Naive thymus-derived CD4-positive, alpha-beta T cell (primary cell): ENCODE measurements around the gene TARDBP. TPM values are rescaled to one million over a fixed set of nuclear protein-coding genes. Genes with fewer than 3 reads are reported as not detected.
A peak's percentile ranks its signal among the peaks of the same experiment; 100 is the strongest.

Experiments used
- ATAC-seq: fragments of 150-1000 bp; cut with Tn5 transposase; 2 replicates; pipeline ENCODE4 v1.10.0; 2021; ENCODE audit warnings: mild to moderate bottlenecking, moderate library complexity
- CTCF ChIA-PET: fragments of 350-600 bp; sonication (Branson Sonifier 250); formaldehyde crosslinking; loops from one replicate; lab custom pipeline; 2021; ENCODE audit warnings: antibody characterized with exemption; lab: Charles Lee
- POLR2A ChIA-PET: fragments of 350-600 bp; sonication (Branson Sonifier 250); formaldehyde crosslinking; loops from one replicate; lab custom pipeline; 2021; ENCODE audit warnings: antibody characterized with exemption, inconsistent platforms; lab: Charles Lee
- DNase-seq, 9 donors: peaks; one replicate each; pipeline versions ENCODE4 v3.0.0 to v3.0.0-alpha.2; 2020 to 2022; ENCODE audit warnings: mixed read lengths in 1 of 9
- H3K27ac ChIP-seq: one replicate; pipeline ENCODE4 v1.7.0; 2013; ENCODE audit warnings: mild to moderate bottlenecking, low read depth, low read length, moderate library complexity
- H3K27me3 ChIP-seq, 2 donors: one replicate each; pipeline ENCODE4 v1.7.0; 2013; ENCODE audit warnings: low read length in 2 of 2, mild to moderate bottlenecking in 2 of 2, moderate library complexity in 2 of 2; ENCODE audit not compliant: control insufficient read depth in 2 of 2, insufficient read depth in 2 of 2
- H3K36me3 ChIP-seq, 3 experiments: 1 replicate in 2 of 3; 2 replicates in 1 of 3; pipeline ENCODE4 v1.7.0; 2013; ENCODE audit warnings: low read length in 3 of 3, mild to moderate bottlenecking in 3 of 3, moderate library complexity in 1 of 3; ENCODE audit not compliant: insufficient read depth in 3 of 3, control insufficient read depth in 2 of 3
- H3K4me1 ChIP-seq, 2 donors: one replicate each; pipeline ENCODE4 v1.7.0; 2013; ENCODE audit warnings: low read length in 2 of 2, mild to moderate bottlenecking in 2 of 2, moderate library complexity in 1 of 2; ENCODE audit not compliant: control insufficient read depth in 2 of 2, insufficient read depth in 2 of 2
- H3K4me3 ChIP-seq: 2 replicates; pipeline ENCODE4 v1.7.0; 2013; ENCODE audit warnings: mild to moderate bottlenecking, low read length
- H3K9me3 ChIP-seq, 3 experiments: 1 replicate in 2 of 3; 2 replicates in 1 of 3; pipeline ENCODE4 v1.7.0; 2013; ENCODE audit warnings: low read length in 3 of 3; ENCODE audit not compliant: control insufficient read depth in 2 of 3
- H3K27ac Mint-ChIP-seq, 9 donors: one replicate each; pipeline ENCODE4 v1.8.0; 2020 to 2022; ENCODE audit warnings: mixed read lengths in 9 of 9, mild to moderate bottlenecking in 8 of 9, moderate library complexity in 5 of 9, inconsistent platforms in 2 of 9
- H3K27me3 Mint-ChIP-seq, 5 donors: one replicate each; pipeline ENCODE4 v1.8.0; 2021 to 2022; ENCODE audit warnings: mixed read lengths in 5 of 5, mild to moderate bottlenecking in 1 of 5
- H3K36me3 Mint-ChIP-seq, 5 donors: one replicate each; pipeline ENCODE4 v1.8.0; 2020 to 2022; ENCODE audit warnings: mixed read lengths in 5 of 5, mild to moderate bottlenecking in 3 of 5, inconsistent platforms in 1 of 5
- H3K4me1 Mint-ChIP-seq, 7 donors: one replicate each; pipeline ENCODE4 v1.8.0; 2020 to 2022; ENCODE audit warnings: mixed read lengths in 7 of 7, mild to moderate bottlenecking in 3 of 7, inconsistent platforms in 1 of 7
- H3K4me3 Mint-ChIP-seq, 10 donors: one replicate each; pipeline ENCODE4 v1.8.0; 2020 to 2022; ENCODE audit warnings: mild to moderate bottlenecking in 10 of 10, mixed read lengths in 10 of 10, moderate library complexity in 6 of 10, inconsistent platforms in 2 of 10
- H3K9me3 Mint-ChIP-seq, 11 donors: one replicate each; pipeline ENCODE4 v1.8.0; 2020 to 2022; ENCODE audit warnings: mixed read lengths in 11 of 11, mild to moderate bottlenecking in 4 of 11, inconsistent platforms in 1 of 11, moderate library complexity in 1 of 11
- intact Hi-C, 2 donors: fragments of 100-400 bp; cut with micrococcal nuclease; formaldehyde crosslinking; loops; one replicate each; pipeline ENCODE4 v1.15.1; 2023
- polyA plus RNA-seq, 2 donors: library from polyadenylated mRNA; unstranded; fragments of 300-500 nt; fragmentation: Illumina TruSeq; gene quantifications; one replicate each; pipeline ENCODE4 v1.2.3, GENCODE V29; 2021
- total RNA-seq, 6 experiments: library from RNA in 5 of 6; stranded (reverse) in 5 of 6; gene quantifications; 1 replicate in 5 of 6; 2 replicates in 1 of 6; pipeline ENCODE4 v1.2.3 and lab custom pipeline; 2021 to 2026

The TARDBP gene
- total RNA-seq (100 to 1,000 TPM; 114 to 196 (median 174) TPM), polyA plus RNA-seq (10 to 100 TPM; 55.0 to 80.4 TPM), total RNA-seq (lab: John Stamatoyannopoulos, UW) (114 reads per million, percentile 86 among the genes with 10 or more reads in this experiment)

GRCh38 chr1:11012260-11013159, at the start of gene TARDBP:
TSS of gene TARDBP (plus strand) at chr1:11012654. CDS start at chr1:11013728, 1,074 bp downstream.
- H3K27ac ChIP-seq, result peak within 1 kb of the TSS; percentile 94
- DNase-seq (peak; percentile 88 to 95 (median 93)), ATAC-seq (peak; percentile 95)
- peak within 1 kb of the TSS; percentile 74 for H3K4me3 ChIP-seq
- Mint-ChIP-seq H3K27me3 (no peaks in the 10 kb centered on the region), H3K9me3 (no peaks in the 10 kb centered on the region), H3K4me1 (peaks cover 15 to 36% (median 26%) of the 10 kb centered on the region in 7 donors), H3K4me3 (peak within 1 kb of the TSS; percentile 86 to 96 (median 93)), H3K27ac (peak within 1 kb of the TSS; percentile 95 to 98 (median 98)), H3K36me3 (peaks cover 0 to 22% (median 15%) of the 10 kb centered on the region in 5 donors)
- H3K27me3 ChIP-seq, result no peaks in the 10 kb centered on the region
- ChIA-PET POLR2A (interaction anchor here (0.9 to 1.6 kb wide), 13 partner anchors 25 to 1114 kb away, joined by 3 to 12 read pairs (median 4); partner anchors contain the start of genes EXOSC10, MTOR and SRM), CTCF (interaction anchor here (0.9 to 1.1 kb wide), 3 partner anchors 18 to 517 kb away, joined by 3 to 4 read pairs (median 3); no protein-coding TSS in a partner anchor)
- intact Hi-C loops, result loop anchor here (1.0 to 10.0 kb wide), 11 partner anchors 48 to 1100 kb away; partner anchors contain the start of genes CTNNBIP1 (in 2 of the 2), DFFA (in 2 of the 2), EXOSC10 (in 2 of the 2) and SRM (in 2 of the 2)
- H3K9me3 ChIP-seq, result no peaks in the 10 kb centered on the region
- peaks cover 19 to 24% of the 10 kb centered on the region in 2 donors for H3K4me1 ChIP-seq
- peaks cover 16 to 42% (median 16%) of the 10 kb centered on the region in 3 experiments for H3K36me3 ChIP-seq

- Histone ChIP-seq H3K9me3 (no peaks in the 10 kb centered on the region), H3K27ac (no peak overlapping the region), H3K4me1 (peaks cover 0 to 7% of the 10 kb centered on the region in 2 donors), H3K4me3 (no peak overlapping the region), H3K36me3 (no peaks in the 10 kb centered on the region), H3K27me3 (no peaks in the 10 kb centered on the region)
- ChIA-PET CTCF (interaction anchor here (0.7 kb wide), 1 partner anchor 160 kb away, joined by 5 read pairs; no protein-coding TSS in a partner anchor), POLR2A (interaction anchor here (1.2 kb wide), 1 partner anchor 46 kb away, joined by 6 read pairs; no protein-coding TSS in a partner anchor)
- DNase-seq, result peak in 7 of 9 donors; percentile 32 to 61 (median 45)
- Mint-ChIP-seq H3K36me3 (no peaks in the 10 kb centered on the region), H3K4me3 (peak overlapping the region in 9 of 10 donors; percentile 46 to 82 (median 68)), H3K27ac (peak overlapping the region; percentile 9 to 83 (median 51)), H3K27me3 (peaks cover 0 to 23% (median 5%) of the 10 kb centered on the region in 5 donors), H3K9me3 (no peaks in the 10 kb centered on the region), H3K4me1 (peaks cover 10 to 27% (median 20%) of the 10 kb centered on the region in 7 donors)
- intact Hi-C loops, result no loop called here
- peak; percentile 55 for ATAC-seq
Measured at GRCh38 chr1:10965546-10966226, 46.8 kb upstream of the TARDBP start.

DNA sequence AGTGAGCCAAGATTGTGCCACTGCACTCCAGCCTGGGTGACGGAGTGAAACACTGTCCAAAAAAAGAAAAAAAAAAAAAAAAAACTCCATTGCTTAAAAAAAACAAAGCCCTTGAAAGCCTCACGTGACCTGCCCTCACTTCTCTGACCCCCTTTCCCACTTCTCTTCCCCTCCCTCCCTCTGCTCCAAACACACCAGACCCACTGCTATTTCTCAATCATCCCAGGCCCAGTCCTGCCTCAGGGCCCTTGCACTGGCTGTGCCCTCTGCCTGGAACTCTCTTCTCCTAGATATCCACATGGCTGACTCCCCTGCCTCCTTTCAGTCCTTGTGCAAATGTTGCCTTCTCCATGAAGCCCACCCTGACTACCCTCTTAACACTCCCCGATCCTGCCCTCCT, 45.4 kb upstream of the TARDBP start:
- CTCF ChIA-PET, result no interaction called here

GRCh38 chr1:10968411-10968826, 44.0 kb upstream of the TARDBP start:
- no peak overlapping the region for H3K27ac ChIP-seq
- H3K4me1 ChIP-seq, result peaks cover 0 to 7% of the 10 kb centered on the region in 2 donors
- no peak overlapping the region for H3K4me3 ChIP-seq
- Mint-ChIP-seq H3K9me3 (no peaks in the 10 kb centered on the region), H3K27ac (peak overlapping the region in 2 of 9 donors; percentile 14 to 22), H3K36me3 (no peaks in the 10 kb centered on the region), H3K4me1 (peaks cover 10 to 27% (median 16%) of the 10 kb centered on the region in 7 donors), H3K27me3 (peaks cover 0 to 14% (median 0%) of the 10 kb centered on the region in 5 donors), H3K4me3 (no peak overlapping the region)
- CTCF ChIA-PET, result interaction anchor here (0.7 kb wide), 2 partner anchors 11 to 259 kb away, joined by 3 read pairs; no protein-coding TSS in a partner anchor
- intact Hi-C loops, result no loop called here
- no peaks in the 10 kb centered on the region for H3K36me3 ChIP-seq
- ATAC-seq (no peak), DNase-seq (no peak)
- H3K9me3 ChIP-seq, result no peaks in the 10 kb centered on the region
- POLR2A ChIA-PET, result no interaction called here
- no peaks in the 10 kb centered on the region for H3K27me3 ChIP-seq

More for the DNA sequence above, 45.4 kb upstream of the TARDBP start:
- Histone ChIP-seq H3K27me3 (no peaks in the 10 kb centered on the region), H3K4me3 (no peak overlapping the region), H3K9me3 (no peaks in the 10 kb centered on the region), H3K4me1 (peaks cover 0 to 7% of the 10 kb centered on the region in 2 donors), H3K36me3 (no peaks in the 10 kb centered on the region), H3K27ac (no peak overlapping the region)
- Mint-ChIP-seq H3K9me3 (no peaks in the 10 kb centered on the region), H3K27ac (peak overlapping the region in 3 of 9 donors; percentile 7 to 34 (median 19)), H3K36me3 (no peaks in the 10 kb centered on the region), H3K27me3 (peaks cover 0 to 18% (median 0%) of the 10 kb centered on the region in 5 donors), H3K4me3 (peak overlapping the region in 3 of 10 donors; percentile 1 to 19 (median 3)), H3K4me1 (peaks cover 10 to 27% (median 16%) of the 10 kb centered on the region in 7 donors)
- ATAC-seq (no peak), DNase-seq (no peak)
- intact Hi-C loops, result no loop called here
- POLR2A ChIA-PET, result no interaction called here

DNA sequence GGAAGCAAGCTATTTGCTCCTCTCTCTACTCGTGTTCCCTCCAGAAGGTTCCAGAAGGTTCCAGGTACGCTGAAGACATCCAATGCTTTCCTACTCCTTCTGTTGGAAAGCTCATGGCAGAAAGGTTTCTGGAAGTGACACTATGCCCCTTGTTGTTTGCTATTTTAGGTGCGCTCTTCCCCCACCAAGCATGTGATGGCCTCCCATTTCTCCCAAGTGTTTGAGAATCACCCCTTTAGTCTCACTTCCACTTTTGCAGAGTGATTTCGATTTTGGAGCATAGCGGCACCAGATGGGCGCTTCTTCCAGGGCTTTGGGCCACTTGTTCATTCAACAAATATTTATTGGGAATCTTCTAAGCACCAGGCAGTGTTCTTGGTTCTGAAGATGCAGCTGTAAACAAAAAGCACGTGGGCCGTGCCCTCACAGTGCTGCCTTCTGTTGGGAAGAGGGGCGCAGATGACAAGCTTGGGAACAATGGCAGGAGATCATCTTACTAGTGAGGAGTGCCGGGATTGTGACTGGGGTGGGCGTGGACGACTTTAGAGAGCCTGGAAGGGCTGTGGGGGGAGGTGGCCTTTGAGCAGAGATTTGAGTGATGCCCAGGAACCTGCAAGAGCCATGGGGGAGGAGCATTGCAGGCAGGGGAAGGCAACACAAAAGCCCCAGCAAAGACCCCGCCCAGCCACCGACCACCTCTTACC, 43.0 kb upstream of the TARDBP start:
- H3K27ac Mint-ChIP-seq, result no peak overlapping the region
- no peaks in the 10 kb centered on the region for H3K36me3 Mint-ChIP-seq
- no peak overlapping the region for H3K4me3 Mint-ChIP-seq
- H3K4me3 ChIP-seq, result no peak overlapping the region
- no peak for DNase-seq
- ChIA-PET POLR2A (no interaction called here), CTCF (no interaction called here)
- no peaks in the 10 kb centered on the region for H3K9me3 ChIP-seq
- peaks cover 0 to 11% (median 0%) of the 10 kb centered on the region in 5 donors for H3K27me3 Mint-ChIP-seq
- peaks cover 0 to 7% of the 10 kb centered on the region in 2 donors for H3K4me1 ChIP-seq
- H3K27ac ChIP-seq, result no peak overlapping the region
- H3K27me3 ChIP-seq, result no peaks in the 10 kb centered on the region
- ATAC-seq, result no peak
- peaks cover 10 to 23% (median 16%) of the 10 kb centered on the region in 7 donors for H3K4me1 Mint-ChIP-seq
- intact Hi-C loops, result no loop called here
- no peaks in the 10 kb centered on the region for H3K9me3 Mint-ChIP-seq
- no peaks in the 10 kb centered on the region for H3K36me3 ChIP-seq
